Tongue (tissue), 2 donors: ENCODE data around the gene DENND6A. TPM values are rescaled to one million over a fixed set of nuclear protein-coding genes. Genes with fewer than 3 reads are reported as not detected.
"Not testable (repeated sequence)": the region's sequence is repeated elsewhere in the genome, so short reads cannot be mapped to it uniquely, and the experiment has no call there.

Experiments
- DNase-seq: peaks from one replicate; pipeline ENCODE4 v3.0.0-alpha.2; 2015
- total RNA-seq: library from RNA; depleted of rRNA; stranded (reverse); fragments of >200 nt; gene quantifications from one replicate; pipeline ENCODE4 v1.2.3, GENCODE V29; 2014

DENND6A gene
- total RNA-seq, 1 donor from 2014 or later, result 25.7 TPM

- peak; percentile 35 for DNase-seq
Observed at GRCh38 chr3:57627976-57628375, 64.9 kb downstream of the DENND6A start.

- DNase-seq, result no peak
Observed at GRCh38 chr3:57624801-57625200, 68.1 kb downstream of the DENND6A start.

- no peak for DNase-seq
Observed at GRCh38 chr3:57622362-57622761, 70.5 kb downstream of the DENND6A start.

GRCh38 chr3:57617739-57618138, 75.1 kb downstream of the DENND6A start:
- DNase-seq, result no peak

GRCh38 chr3:57616233-57616632, 76.6 kb downstream of the DENND6A start:
- DNase-seq, result no peak

- DNase-seq, result not testable (repeated sequence)
Observed at GRCh38 chr3:57611870-57612269, 81.0 kb downstream of the DENND6A start.

GRCh38 chr3:57605683-57606082, 87.2 kb downstream of the DENND6A start:
- DNase-seq, result no peak

GRCh38 chr3:57604971-57605370, 87.9 kb downstream of the DENND6A start:
- no peak for DNase-seq

- DNase-seq, result no peak
Observed at GRCh38 chr3:57600195-57600594, 92.7 kb downstream of the DENND6A start.

GRCh38 chr3:57598765-57599360, 94.0 kb downstream of the DENND6A start:
- no peak for DNase-seq

GRCh38 chr3:57597127-57597923, 95.6 kb downstream of the DENND6A start, which contains the start of gene ARF4:
Gene ARF4, minus strand, starts transcription at chr3:57597344. Its CDS starts 204 bp downstream, at chr3:57597140.
- DNase-seq, result peak; percentile 100

GRCh38 chr3:57596495-57597126, 96.3 kb downstream of the DENND6A start:
- DNase-seq, result peak; percentile 77

- DNase-seq, result no peak
Observed at GRCh38 chr3:57594576-57594975, 98.3 kb downstream of the DENND6A start.

GRCh38 chr3:57594144-57594543, 98.7 kb downstream of the DENND6A start:
- no peak for DNase-seq

- DNase-seq, result no peak
Observed at GRCh38 chr3:57592306-57592705, 100.6 kb downstream of the DENND6A start.

- DNase-seq, result no peak
Observed at GRCh38 chr3:57587905-57588304, 105.0 kb downstream of the DENND6A start.

- DNase-seq, result no peak
Observed at GRCh38 chr3:57586778-57587177, 106.1 kb downstream of the DENND6A start.

- no peak for DNase-seq
Observed at GRCh38 chr3:57583544-57583943, 109.3 kb downstream of the DENND6A start.

- DNase-seq, result no peak
Observed at GRCh38 chr3:57582474-57583168, 110.3 kb downstream of the DENND6A start.

- DNase-seq, result no peak
Observed at GRCh38 chr3:57577801-57578200, 115.1 kb downstream of the DENND6A start.

- no peak for DNase-seq
Observed at GRCh38 chr3:57575966-57576626, 116.8 kb downstream of the DENND6A start.
